Activated CD4-positive, alpha-beta T cell treated with anti-CD3 and anti-CD28 coated beads, Interleukin-2, amount 50 U/mL, for 16 hours (primary cell): ENCODE results near the gene EPN2.
"Not testable (repeated sequence)": the region's sequence is repeated elsewhere in the genome, so short reads cannot be mapped to it uniquely, and the experiment has no call there.

Experiments
- DNase-seq: peaks from one replicate; pipeline ENCODE4 v3.0.0-alpha.2; 2020

EPN2 gene

GRCh38 chr17:19347323-19348080 lies 110.3 kb downstream of the EPN2 start:
- DNase-seq, result no peak

GRCh38 chr17:19348081-19348650 lies 111.0 kb downstream of the EPN2 start:
- no peak for DNase-seq

- no peak for DNase-seq
These were observed 111.6 kb downstream of the EPN2 start for GRCh38 chr17:19348806-19349205.

GRCh38 chr17:19353401-19353800 lies 116.2 kb downstream of the EPN2 start:
- not testable (repeated sequence) for DNase-seq

- no peak for DNase-seq
These were observed 117.6 kb downstream of the EPN2 start for GRCh38 chr17:19354748-19355147.

GRCh38 chr17:19357351-19357750 lies 120.2 kb downstream of the EPN2 start:
- no peak for DNase-seq

GRCh38 chr17:19357761-19358160 lies 120.6 kb downstream of the EPN2 start:
- no peak for DNase-seq

GRCh38 chr17:19359151-19359550 lies 122.0 kb downstream of the EPN2 start:
- no peak for DNase-seq

GRCh38 chr17:19359856-19360255 lies 122.7 kb downstream of the EPN2 start:
- DNase-seq, result no peak

GRCh38 chr17:19360772-19361171 lies 123.6 kb downstream of the EPN2 start:
- no peak for DNase-seq

- no peak for DNase-seq
These were observed 124.2 kb downstream of the EPN2 start for GRCh38 chr17:19361326-19361725.

GRCh38 chr17:19361944-19362276 lies 124.7 kb downstream of the EPN2 start:
- DNase-seq, result no peak

GRCh38 chr17:19362277-19363113 lies 125.3 kb downstream of the EPN2 start, which contains the start of gene B9D1:
TSS of gene B9D1 (minus strand) at chr17:19362723. CDS start at chr17:19362569, 154 bp downstream.
- peak; percentile 92 for DNase-seq

- no peak for DNase-seq
These were observed 125.9 kb downstream of the EPN2 start for GRCh38 chr17:19363114-19363438.

- no peak for DNase-seq
These were observed 126.4 kb downstream of the EPN2 start for GRCh38 chr17:19363460-19364035.

- DNase-seq, result no peak
These were observed 127.7 kb downstream of the EPN2 start for GRCh38 chr17:19364699-19365498.

GRCh38 chr17:19365499-19365817 lies 128.3 kb downstream of the EPN2 start:
- no peak for DNase-seq

GRCh38 chr17:19365833-19366636 lies 128.9 kb downstream of the EPN2 start:
- no peak for DNase-seq

GRCh38 chr17:19366637-19366972 lies 129.4 kb downstream of the EPN2 start:
- DNase-seq, result no peak

- DNase-seq, result no peak
These were observed 131.1 kb downstream of the EPN2 start for GRCh38 chr17:19368229-19368628.

GRCh38 chr17:19369107-19369778 lies 132.1 kb downstream of the EPN2 start:
- no peak for DNase-seq
